Caco-2 (cell line): ENCODE data around the gene QSER1. TPM values are rescaled to one million over a fixed set of nuclear protein-coding genes. Genes with fewer than 3 reads are reported as not detected.
A peak's percentile ranks its signal among the peaks of the same experiment; 100 is the strongest.

ENCODE experiments used
- BruUV-seq: library from RNA; stranded (reverse); fragments of 400-500 nt; replicated peaks from 2 replicates; lab custom pipeline; 2021; lab: Mats Ljungman, UMichigan
- CTCF ChIA-PET: fragments of 300-600 bp; sonication (Branson Sonifier 250); formaldehyde crosslinking; loops from one replicate; lab custom pipeline; 2022; ENCODE audit warnings: antibody characterized with exemption; lab: Charles Lee
- POLR2A ChIA-PET: fragments of 300-600 bp; sonication (Branson Sonifier 250); formaldehyde crosslinking; loops from one replicate; lab custom pipeline; 2022; ENCODE audit warnings: antibody characterized with exemption; lab: Charles Lee
- DNase-seq, 2 experiments: peaks; one replicate each; pipeline versions ENCODE4 v3.0.0 to v3.0.0-alpha.2; 2020 to 2022
- H3K27me3 ChIP-seq: replicated peaks from 2 replicates; pipeline ENCODE4 v1.6.0; 2011; ENCODE audit warnings: low read length; ENCODE audit not compliant: control insufficient read depth, insufficient read depth
- H3K36me3 ChIP-seq: 2 replicates; pipeline ENCODE4 v1.5.1; 2011; ENCODE audit warnings: low read length; ENCODE audit not compliant: control insufficient read depth, insufficient read depth
- H3K4me1 ChIP-seq: fragments of 250-450 bp; sonication (Bioruptor Pico); 2 replicates; pipeline ENCODE4 v1.5.1; 2020; ENCODE audit warnings: mild to moderate bottlenecking
- H3K4me3 ChIP-seq: 2 replicates; pipeline ENCODE4 v1.5.1; 2011; ENCODE audit warnings: low read depth, mild to moderate bottlenecking, control low read depth, low read length
- H3K9me3 ChIP-seq: fragments of 250-450 bp; sonication (Bioruptor Pico); 2 replicates; pipeline ENCODE4 v1.5.1; 2020; ENCODE audit warnings: mild to moderate bottlenecking, moderate library complexity
- H3K27ac Mint-ChIP-seq: one replicate; pipeline ENCODE4 v1.8.0; 2022; ENCODE audit warnings: mixed read lengths; ENCODE audit not compliant: unreplicated experiment
- H3K27me3 Mint-ChIP-seq: one replicate; pipeline ENCODE4 v1.8.0; 2022; ENCODE audit warnings: mixed read lengths; ENCODE audit not compliant: insufficient read depth, unreplicated experiment
- H3K36me3 Mint-ChIP-seq: one replicate; pipeline ENCODE4 v1.8.0; 2022; ENCODE audit warnings: mild to moderate bottlenecking, mixed read lengths; ENCODE audit not compliant: insufficient read depth, unreplicated experiment
- H3K4me1 Mint-ChIP-seq: one replicate; pipeline ENCODE4 v1.8.0; 2022; ENCODE audit warnings: low read depth, mixed read lengths; ENCODE audit not compliant: unreplicated experiment
- H3K4me3 Mint-ChIP-seq: one replicate; pipeline ENCODE4 v1.8.0; 2022; ENCODE audit warnings: mild to moderate bottlenecking, moderate library complexity, mixed read lengths; ENCODE audit not compliant: unreplicated experiment
- H3K9me3 Mint-ChIP-seq: one replicate; pipeline ENCODE4 v1.8.0; 2022; ENCODE audit warnings: mixed read lengths; ENCODE audit not compliant: unreplicated experiment
- intact Hi-C: fragments of 100-400 bp; cut with micrococcal nuclease; formaldehyde crosslinking; loops from one replicate; pipeline ENCODE4 v1.10.0; 2022; ENCODE audit not compliant: unreplicated experiment
- total RNA-seq: library from RNA; stranded (reverse); gene quantifications from 2 replicates; pipeline ENCODE4 v1.2.3, GENCODE V29; 2022
- TF ChIP-seq, protein P1 (sequence below), 2 experiments: fragments of 200-600 bp in 1 of 2; IDR thresholded peaks; 1 replicate in 1 of 2; 2 replicates in 1 of 2; pipeline versions ENCODE4 v1.5.1 to v1.8.0; 2011 to 2022; ENCODE audit warnings: antibody characterized with exemption in 1 of 2, control low read depth in 1 of 2, inconsistent platforms in 1 of 2, low read depth in 1 of 2, low read length in 1 of 2, mild to moderate bottlenecking in 1 of 2, moderate library complexity in 1 of 2; ENCODE audit not compliant: insufficient read depth in 1 of 2, severe bottlenecking in 1 of 2, unreplicated experiment in 1 of 2

The QSER1 gene
- total RNA-seq, 1 experiment from 2014 or later, result 45.0 TPM

DNA sequence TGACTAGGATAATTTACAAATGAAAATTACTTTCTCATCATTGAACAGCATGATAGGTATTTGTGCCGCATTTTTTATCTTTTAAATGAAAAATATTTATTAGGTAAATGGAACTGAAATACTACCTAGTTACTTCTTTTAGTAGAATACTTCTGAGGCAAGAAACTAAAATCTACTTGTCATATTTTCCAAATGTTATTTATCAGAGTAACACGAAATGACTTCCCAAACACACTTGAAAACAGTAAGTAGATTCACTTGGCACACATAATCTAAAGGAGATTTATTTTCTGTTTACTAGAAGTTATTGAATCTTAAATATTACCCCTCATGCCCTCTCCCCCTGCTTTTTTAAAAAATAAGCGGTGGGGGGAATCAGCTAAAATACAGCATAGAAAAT lies 2.3 kb downstream of the QSER1 start:
- peaks cover 25% of the 10 kb centered on the region for H3K4me1 Mint-ChIP-seq
- H3K9me3 Mint-ChIP-seq, result no peaks in the 10 kb centered on the region
- intact Hi-C loops, result loop anchor here (1.0 to 5.0 kb wide), 3 partner anchors 24 to 362 kb away; partner anchors contain the start of gene HIPK3
- H3K4me1 ChIP-seq, result peaks cover 23% of the 10 kb centered on the region
- BruUV-seq, result no TSS peak
- peak overlapping the region; percentile 96 for H3K4me3 ChIP-seq
- H3K36me3 Mint-ChIP-seq, result peaks cover 14% of the 10 kb centered on the region
- no peaks in the 10 kb centered on the region for H3K36me3 ChIP-seq
- DNase-seq, result no peak
- no peaks in the 10 kb centered on the region; the same call in 1 of the 2 replicates for H3K27me3 ChIP-seq
- H3K27ac Mint-ChIP-seq, result no peak overlapping the region
- H3K9me3 ChIP-seq, result no peaks in the 10 kb centered on the region
- no peaks in the 10 kb centered on the region for H3K27me3 Mint-ChIP-seq
- ChIA-PET POLR2A (interaction anchor here (0.5 to 1.2 kb wide), 2 partner anchors 121 to 546 kb away, joined by 7 to 19 read pairs; partner anchors contain the start of gene DEPDC7), CTCF (interaction anchor here (0.8 to 1.2 kb wide), 2 partner anchors 19 to 86 kb away, joined by 3 to 5 read pairs; no protein-coding TSS in a partner anchor)
- H3K4me3 Mint-ChIP-seq, result peak overlapping the region; percentile 35
- TF ChIP-seq, protein P1, sequence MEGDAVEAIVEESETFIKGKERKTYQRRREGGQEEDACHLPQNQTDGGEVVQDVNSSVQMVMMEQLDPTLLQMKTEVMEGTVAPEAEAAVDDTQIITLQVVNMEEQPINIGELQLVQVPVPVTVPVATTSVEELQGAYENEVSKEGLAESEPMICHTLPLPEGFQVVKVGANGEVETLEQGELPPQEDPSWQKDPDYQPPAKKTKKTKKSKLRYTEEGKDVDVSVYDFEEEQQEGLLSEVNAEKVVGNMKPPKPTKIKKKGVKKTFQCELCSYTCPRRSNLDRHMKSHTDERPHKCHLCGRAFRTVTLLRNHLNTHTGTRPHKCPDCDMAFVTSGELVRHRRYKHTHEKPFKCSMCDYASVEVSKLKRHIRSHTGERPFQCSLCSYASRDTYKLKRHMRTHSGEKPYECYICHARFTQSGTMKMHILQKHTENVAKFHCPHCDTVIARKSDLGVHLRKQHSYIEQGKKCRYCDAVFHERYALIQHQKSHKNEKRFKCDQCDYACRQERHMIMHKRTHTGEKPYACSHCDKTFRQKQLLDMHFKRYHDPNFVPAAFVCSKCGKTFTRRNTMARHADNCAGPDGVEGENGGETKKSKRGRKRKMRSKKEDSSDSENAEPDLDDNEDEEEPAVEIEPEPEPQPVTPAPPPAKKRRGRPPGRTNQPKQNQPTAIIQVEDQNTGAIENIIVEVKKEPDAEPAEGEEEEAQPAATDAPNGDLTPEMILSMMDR (IDR thresholded peaks at IDR 0.05; ENCODE audit: insufficient read depth in 1 of 2, low read depth in 1 of 2, low read length in 1 of 2, severe bottlenecking in 1 of 2, unreplicated experiment in 1 of 2), result no peak

DNA sequence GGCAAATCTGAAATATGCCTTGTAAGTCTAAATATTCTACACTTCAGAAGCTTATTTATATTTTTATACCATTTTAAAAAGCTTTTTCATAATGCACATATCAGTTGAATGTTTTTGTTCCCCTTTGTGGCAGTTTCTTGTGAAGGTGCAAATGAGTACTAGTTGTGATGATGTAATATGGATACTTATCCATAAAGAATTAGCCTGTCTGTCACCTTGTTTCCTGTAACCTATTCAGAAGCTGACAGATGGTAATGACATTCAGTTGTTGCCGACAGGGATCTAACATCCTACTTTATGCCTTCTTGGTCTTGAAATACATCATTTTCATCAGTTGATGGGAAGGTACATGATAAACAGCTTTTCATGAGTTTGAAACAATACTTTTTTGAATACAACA lies 2.9 kb downstream of the QSER1 start:
- intact Hi-C loops, result no loop called here
- DNase-seq, result no peak
- TF ChIP-seq, protein P1 (IDR thresholded peaks at IDR 0.05; ENCODE audit: insufficient read depth in 1 of 2, low read depth in 1 of 2, low read length in 1 of 2, severe bottlenecking in 1 of 2, unreplicated experiment in 1 of 2), result no peak
- peaks cover 25% of the 10 kb centered on the region for H3K4me1 Mint-ChIP-seq
- H3K27me3 Mint-ChIP-seq, result no peaks in the 10 kb centered on the region
- H3K36me3 Mint-ChIP-seq, result peaks cover 19% of the 10 kb centered on the region
- POLR2A ChIA-PET, result no interaction called here
- Histone ChIP-seq H3K9me3 (no peaks in the 10 kb centered on the region), H3K27me3 (no peaks in the 10 kb centered on the region; the same call in 1 of the 2 replicates), H3K4me3 (no peak overlapping the region), H3K4me1 (peaks cover 23% of the 10 kb centered on the region), H3K36me3 (no peaks in the 10 kb centered on the region)
- no peak overlapping the region for H3K27ac Mint-ChIP-seq
- CTCF ChIA-PET, result no interaction called here
- H3K4me3 Mint-ChIP-seq, result peak overlapping the region; percentile 35
- no TSS peak for BruUV-seq
- no peaks in the 10 kb centered on the region for H3K9me3 Mint-ChIP-seq

DNA sequence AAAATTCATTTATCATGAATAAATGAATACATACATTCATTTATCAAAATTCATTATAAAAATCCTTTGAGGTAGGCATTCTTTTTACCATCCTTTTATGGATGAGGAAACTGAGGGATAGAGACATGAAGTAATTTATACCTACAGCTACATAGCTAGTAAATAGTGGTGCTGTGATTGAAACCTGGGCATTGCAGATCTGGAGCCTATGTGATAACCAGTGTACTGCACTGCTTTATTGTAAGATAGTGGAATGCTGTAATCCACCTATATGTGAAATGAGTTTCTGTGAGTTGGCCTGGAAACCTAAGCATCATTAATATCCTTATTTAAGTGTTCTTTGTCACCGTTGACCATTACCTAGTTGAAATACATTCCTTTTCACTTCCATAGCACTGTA lies 4.5 kb downstream of the QSER1 start:
- H3K27ac Mint-ChIP-seq, result no peak overlapping the region
- H3K27me3 ChIP-seq, result no peaks in the 10 kb centered on the region; the same call in 1 of the 2 replicates
- peaks cover 18% of the 10 kb centered on the region for H3K4me1 Mint-ChIP-seq
- ChIA-PET CTCF (no interaction called here), POLR2A (no interaction called here)
- BruUV-seq, result no TSS peak
- no peak overlapping the region for H3K4me3 Mint-ChIP-seq
- H3K9me3 Mint-ChIP-seq, result no peaks in the 10 kb centered on the region
- H3K36me3 ChIP-seq, result no peaks in the 10 kb centered on the region
- no peaks in the 10 kb centered on the region for H3K27me3 Mint-ChIP-seq
- H3K4me1 ChIP-seq, result peaks cover 15% of the 10 kb centered on the region
- intact Hi-C loops, result no loop called here
- TF ChIP-seq, protein P1 (IDR thresholded peaks at IDR 0.05; ENCODE audit: insufficient read depth in 1 of 2, low read depth in 1 of 2, low read length in 1 of 2, severe bottlenecking in 1 of 2, unreplicated experiment in 1 of 2), result no peak
- no peak overlapping the region for H3K4me3 ChIP-seq
- no peak for DNase-seq
- no peaks in the 10 kb centered on the region for H3K9me3 ChIP-seq
- peaks cover 16% of the 10 kb centered on the region for H3K36me3 Mint-ChIP-seq
